ENCODE data around the gene POM121. TPM values are rescaled to one million over a fixed set of nuclear protein-coding genes. Genes with fewer than 3 reads are reported as not detected.

The POM121 gene
- total RNA-seq, 4 donors from 2014 or later, result 17.8 to 39.4 (median 19.4) TPM

Small RNA genes within 50 kb of the gene (small RNA-seq; reads per million reads assigned to genes)
- gene RF00019, result not detected

Other genes with a start within 250 kb of the POM121 start
- gene TYW1B, start 96.9 kb upstream of the POM121 start, total RNA-seq, result 1 to 10 TPM; 1.9 to 5.8 (median 3.1) TPM
- 1 to 10 TPM in 1 of 4 donors, not detected in 3; 2.4 TPM for gene TRIM74, start 44.4 kb downstream of the POM121 start, total RNA-seq
- not detected for gene SPDYE8, start 104.7 kb downstream of the POM121 start, total RNA-seq
- gene SPDYE11, start 132.8 kb downstream of the POM121 start, total RNA-seq, result not detected
- gene SPDYE9, start 160.9 kb downstream of the POM121 start, total RNA-seq, result not detected